Caco-2 (cell line): ENCODE measurements around the gene LAMB4. TPM values are rescaled to one million over a fixed set of nuclear protein-coding genes. Genes with fewer than 3 reads are reported as not detected.

ENCODE experiments used
- BruUV-seq: library from RNA; stranded (reverse); fragments of 400-500 nt; replicated peaks from 2 replicates; lab custom pipeline; 2021; lab: Mats Ljungman, UMichigan
- CTCF ChIA-PET: fragments of 300-600 bp; sonication (Branson Sonifier 250); formaldehyde crosslinking; loops from one replicate; lab custom pipeline; 2022; ENCODE audit warnings: antibody characterized with exemption; lab: Charles Lee
- POLR2A ChIA-PET: fragments of 300-600 bp; sonication (Branson Sonifier 250); formaldehyde crosslinking; loops from one replicate; lab custom pipeline; 2022; ENCODE audit warnings: antibody characterized with exemption; lab: Charles Lee
- DNase-seq, 2 experiments: peaks; one replicate each; pipeline versions ENCODE4 v3.0.0 to v3.0.0-alpha.2; 2020 to 2022
- H3K27me3 ChIP-seq: replicated peaks from 2 replicates; pipeline ENCODE4 v1.6.0; 2011; ENCODE audit warnings: low read length; ENCODE audit not compliant: control insufficient read depth, insufficient read depth
- H3K36me3 ChIP-seq: 2 replicates; pipeline ENCODE4 v1.5.1; 2011; ENCODE audit warnings: low read length; ENCODE audit not compliant: control insufficient read depth, insufficient read depth
- H3K4me1 ChIP-seq: fragments of 250-450 bp; sonication (Bioruptor Pico); 2 replicates; pipeline ENCODE4 v1.5.1; 2020; ENCODE audit warnings: mild to moderate bottlenecking
- H3K4me3 ChIP-seq: 2 replicates; pipeline ENCODE4 v1.5.1; 2011; ENCODE audit warnings: low read depth, mild to moderate bottlenecking, control low read depth, low read length
- H3K9me3 ChIP-seq: fragments of 250-450 bp; sonication (Bioruptor Pico); 2 replicates; pipeline ENCODE4 v1.5.1; 2020; ENCODE audit warnings: mild to moderate bottlenecking, moderate library complexity
- H3K27ac Mint-ChIP-seq: one replicate; pipeline ENCODE4 v1.8.0; 2022; ENCODE audit warnings: mixed read lengths; ENCODE audit not compliant: unreplicated experiment
- H3K27me3 Mint-ChIP-seq: one replicate; pipeline ENCODE4 v1.8.0; 2022; ENCODE audit warnings: mixed read lengths; ENCODE audit not compliant: insufficient read depth, unreplicated experiment
- H3K36me3 Mint-ChIP-seq: one replicate; pipeline ENCODE4 v1.8.0; 2022; ENCODE audit warnings: mild to moderate bottlenecking, mixed read lengths; ENCODE audit not compliant: insufficient read depth, unreplicated experiment
- H3K4me1 Mint-ChIP-seq: one replicate; pipeline ENCODE4 v1.8.0; 2022; ENCODE audit warnings: low read depth, mixed read lengths; ENCODE audit not compliant: unreplicated experiment
- H3K4me3 Mint-ChIP-seq: one replicate; pipeline ENCODE4 v1.8.0; 2022; ENCODE audit warnings: mild to moderate bottlenecking, moderate library complexity, mixed read lengths; ENCODE audit not compliant: unreplicated experiment
- H3K9me3 Mint-ChIP-seq: one replicate; pipeline ENCODE4 v1.8.0; 2022; ENCODE audit warnings: mixed read lengths; ENCODE audit not compliant: unreplicated experiment
- CTCF ChIP-seq, 2 experiments: fragments of 200-600 bp in 1 of 2; IDR thresholded peaks; 1 replicate in 1 of 2; 2 replicates in 1 of 2; pipeline versions ENCODE4 v1.5.1 to v1.8.0; 2011 to 2022; ENCODE audit warnings: antibody characterized with exemption in 1 of 2, control low read depth in 1 of 2, inconsistent platforms in 1 of 2, low read depth in 1 of 2, low read length in 1 of 2, mild to moderate bottlenecking in 1 of 2, moderate library complexity in 1 of 2; ENCODE audit not compliant: insufficient read depth in 1 of 2, severe bottlenecking in 1 of 2, unreplicated experiment in 1 of 2
- intact Hi-C: fragments of 100-400 bp; cut with micrococcal nuclease; formaldehyde crosslinking; loops from one replicate; pipeline ENCODE4 v1.10.0; 2022; ENCODE audit not compliant: unreplicated experiment
- total RNA-seq: library from RNA; stranded (reverse); gene quantifications from 2 replicates; pipeline ENCODE4 v1.2.3, GENCODE V29; 2022

Gene LAMB4
- total RNA-seq, 1 experiment from 2014 or later = 0.52 TPM

GRCh38 chr7:108135446-108136190 is 5.5 kb upstream of the LAMB4 start:
- Mint-ChIP-seq H3K36me3 (no peaks in the 10 kb centered on the region), H3K4me3 (no peak overlapping the region), H3K4me1 (no peaks in the 10 kb centered on the region), H3K9me3 (peaks cover 10% of the 10 kb centered on the region), H3K27me3 (no peaks in the 10 kb centered on the region), H3K27ac (no peak overlapping the region)
- intact Hi-C loops = no loop called here
- Histone ChIP-seq H3K27me3 (no peaks in the 10 kb centered on the region), H3K36me3 (no peaks in the 10 kb centered on the region), H3K4me3 (no peak overlapping the region), H3K9me3 (no peaks in the 10 kb centered on the region), H3K4me1 (no peaks in the 10 kb centered on the region)
- no peak for DNase-seq
- TF ChIP-seq CTCF (IDR thresholded peaks at IDR 0.05; ENCODE audit: insufficient read depth in 1 of 2, low read depth in 1 of 2, low read length in 1 of 2, severe bottlenecking in 1 of 2, unreplicated experiment in 1 of 2) = no peak
- BruUV-seq = no TSS peak
- POLR2A ChIA-PET = no interaction called here
- CTCF ChIA-PET = no interaction called here

- no peaks in the 10 kb centered on the region for H3K36me3 Mint-ChIP-seq
- Histone ChIP-seq H3K4me3 (no peak overlapping the region), H3K36me3 (no peaks in the 10 kb centered on the region), H3K27me3 (no peaks in the 10 kb centered on the region), H3K4me1 (no peaks in the 10 kb centered on the region), H3K9me3 (no peaks in the 10 kb centered on the region)
- no peak overlapping the region for H3K4me3 Mint-ChIP-seq
- intact Hi-C loops = no loop called here
- H3K4me1 Mint-ChIP-seq = no peaks in the 10 kb centered on the region
- DNase-seq = no peak
- no peak overlapping the region for H3K27ac Mint-ChIP-seq
- no peak for TF ChIP-seq CTCF (IDR thresholded peaks at IDR 0.05; ENCODE audit: insufficient read depth in 1 of 2, low read depth in 1 of 2, low read length in 1 of 2, severe bottlenecking in 1 of 2, unreplicated experiment in 1 of 2)
- ChIA-PET CTCF (no interaction called here), POLR2A (no interaction called here)
- BruUV-seq = no TSS peak
- no peaks in the 10 kb centered on the region for H3K27me3 Mint-ChIP-seq
- H3K9me3 Mint-ChIP-seq = peaks cover 10% of the 10 kb centered on the region
These were observed 4.3 kb upstream of the LAMB4 start for GRCh38 chr7:108134486-108134885.

GRCh38 chr7:108132551-108133265 is 2.5 kb upstream of the LAMB4 start:
- no peak overlapping the region for H3K27ac Mint-ChIP-seq
- DNase-seq = no peak
- intact Hi-C loops = no loop called here
- peaks cover 7% of the 10 kb centered on the region for H3K9me3 Mint-ChIP-seq
- H3K9me3 ChIP-seq = no peaks in the 10 kb centered on the region
- no peaks in the 10 kb centered on the region for H3K36me3 Mint-ChIP-seq
- H3K4me1 Mint-ChIP-seq = peaks cover 3% of the 10 kb centered on the region
- no peaks in the 10 kb centered on the region for H3K27me3 Mint-ChIP-seq
- no peak overlapping the region for H3K4me3 Mint-ChIP-seq
- H3K36me3 ChIP-seq = no peaks in the 10 kb centered on the region
- ChIA-PET CTCF (no interaction called here), POLR2A (no interaction called here)
- no peak for TF ChIP-seq CTCF (IDR thresholded peaks at IDR 0.05; ENCODE audit: insufficient read depth in 1 of 2, low read depth in 1 of 2, low read length in 1 of 2, severe bottlenecking in 1 of 2, unreplicated experiment in 1 of 2)
- no peaks in the 10 kb centered on the region for H3K27me3 ChIP-seq
- no peak overlapping the region for H3K4me3 ChIP-seq
- BruUV-seq = no TSS peak
- H3K4me1 ChIP-seq = peaks cover 6% of the 10 kb centered on the region
